HG02973 (cell line): ENCODE data around the gene OSBPL7.

Experiments used
- ATAC-seq: cut with Tn5 transposase; IDR thresholded peaks from one replicate; pipeline ENCODE4 v1.9.1; 2021; ENCODE audit warnings: moderate library complexity; ENCODE audit not compliant: unreplicated experiment

OSBPL7 gene

GRCh38 chr17:47808036-47808829 lies 13.4 kb downstream of the OSBPL7 start:
- no peak for ATAC-seq

GRCh38 chr17:47807421-47807820 lies 14.2 kb downstream of the OSBPL7 start:
- no peak for ATAC-seq

- ATAC-seq: no peak
Observed at GRCh38 chr17:47806913-47807255, 14.7 kb downstream of the OSBPL7 start.

DNA sequence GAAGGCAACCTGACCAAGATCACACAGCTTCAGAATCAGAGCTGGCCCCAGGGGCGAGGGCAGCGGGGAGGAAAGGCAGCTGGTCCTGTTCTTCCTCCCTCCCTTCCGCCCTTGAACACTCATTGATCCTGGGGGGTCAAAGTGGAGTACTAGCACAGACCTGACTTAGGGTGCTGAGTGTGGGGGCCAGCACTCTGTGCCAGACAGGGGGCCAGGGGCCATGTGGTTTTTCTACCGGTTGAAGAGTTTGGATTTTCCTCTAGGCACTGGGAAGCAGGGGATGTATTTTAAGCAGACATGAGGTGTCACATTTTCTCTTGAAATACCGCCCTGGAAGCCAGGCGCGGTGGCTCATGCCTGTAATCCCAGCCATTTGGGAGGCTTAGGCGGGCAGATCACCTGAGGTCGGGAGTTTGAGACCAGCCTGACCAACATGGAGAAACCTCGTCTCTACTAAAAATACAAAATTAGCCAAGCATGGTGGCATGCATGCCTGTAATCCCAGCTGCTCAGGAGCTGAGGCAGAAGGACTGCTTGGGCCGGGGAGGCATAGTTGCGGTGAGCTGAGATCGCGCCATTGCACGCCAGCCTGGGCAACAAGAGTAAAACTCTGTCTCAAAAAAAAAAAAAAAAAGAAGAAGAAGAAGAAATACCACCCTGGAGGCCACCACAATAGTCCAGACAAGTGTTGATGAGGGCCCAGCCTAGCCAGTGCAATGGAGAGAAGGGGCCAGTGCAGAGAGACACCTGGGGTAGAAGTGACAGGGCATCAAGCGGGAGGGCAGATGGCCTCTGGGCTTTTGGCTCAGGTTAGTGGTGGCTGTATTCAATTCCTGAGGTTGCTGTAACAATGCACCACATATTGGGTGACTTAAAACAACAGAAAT lies 15.3 kb downstream of the OSBPL7 start:
- ATAC-seq: no peak

DNA sequence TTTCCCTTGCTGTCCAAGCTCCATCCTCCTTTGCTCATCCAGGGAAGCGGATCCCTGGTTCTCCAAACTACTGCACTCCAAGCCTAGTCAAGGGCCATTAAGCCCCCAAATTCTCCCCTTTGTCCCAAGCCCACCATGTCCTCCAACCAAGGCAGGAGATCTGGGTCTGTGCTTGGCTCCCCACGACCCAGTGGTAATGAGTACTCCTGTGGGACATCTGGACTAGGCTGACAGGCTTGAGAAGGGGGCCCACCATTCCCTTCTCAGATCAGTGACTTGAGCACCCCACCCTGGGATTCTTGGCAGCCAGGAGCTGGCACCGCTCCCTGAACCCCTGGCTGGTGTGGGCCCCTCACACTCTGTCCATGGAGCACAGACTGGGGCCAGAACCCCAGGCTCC lies 17.1 kb downstream of the OSBPL7 start:
- no peak for ATAC-seq

GRCh38 chr17:47803751-47804150 lies 17.8 kb downstream of the OSBPL7 start:
- ATAC-seq: no peak

DNA sequence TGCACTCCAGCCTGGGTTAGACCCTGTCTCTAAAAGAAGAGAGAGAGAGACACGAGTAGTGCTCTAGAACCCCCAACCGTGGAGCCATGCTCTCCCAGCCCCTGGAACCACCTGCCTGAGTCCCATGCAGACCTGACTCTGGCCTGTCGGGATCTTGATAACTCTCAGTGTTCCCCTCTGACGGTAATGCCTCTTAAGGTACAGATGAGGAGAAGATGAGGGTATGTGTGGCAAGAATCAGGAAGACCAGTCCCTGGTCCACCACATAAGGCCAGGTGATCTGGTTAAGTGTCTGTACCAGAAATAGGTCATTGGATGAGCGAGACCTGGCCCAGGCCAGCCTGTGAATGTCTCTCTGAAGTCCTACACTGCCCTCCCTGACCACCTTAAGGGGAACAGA lies 18.4 kb downstream of the OSBPL7 start:
- no peak for ATAC-seq

DNA sequence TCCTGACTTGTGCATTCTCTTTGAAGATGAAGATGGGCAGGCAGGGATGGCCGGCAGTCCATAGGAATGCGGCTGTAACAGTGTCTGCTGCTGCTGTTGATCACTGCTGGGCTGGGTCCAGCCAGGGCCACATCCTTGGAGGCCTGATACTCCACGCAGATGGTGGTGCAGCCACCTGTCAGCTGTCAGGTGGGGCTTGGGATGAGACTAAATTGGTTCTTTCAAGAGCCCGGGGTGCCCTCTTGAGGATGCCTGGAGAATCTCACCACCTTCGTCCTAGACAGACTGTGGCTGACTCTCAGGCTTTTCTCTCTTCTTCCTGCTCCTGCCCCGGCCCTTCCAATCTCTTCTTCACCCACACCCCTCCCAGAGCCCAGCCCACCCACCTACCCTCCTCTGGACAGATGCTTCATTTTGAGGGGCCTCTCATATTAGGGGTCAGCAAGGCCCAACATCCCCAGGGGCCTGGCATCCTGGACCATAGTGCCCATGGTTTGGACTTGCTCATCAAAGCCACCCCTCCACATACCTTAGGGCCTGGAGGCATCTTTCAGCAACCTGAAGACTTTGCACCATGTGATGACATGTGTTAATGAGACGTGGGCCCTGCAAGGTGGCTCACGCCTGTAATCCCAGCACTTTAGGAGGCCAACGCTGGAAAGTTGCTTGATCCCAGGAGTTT lies 19.1 kb downstream of the OSBPL7 start:
- ATAC-seq: no peak

- ATAC-seq: no peak
Observed at GRCh38 chr17:47801906-47802305, 19.7 kb downstream of the OSBPL7 start.

- ATAC-seq: no peak
Observed at GRCh38 chr17:47801176-47801765, 20.3 kb downstream of the OSBPL7 start.

GRCh38 chr17:47800686-47801085 lies 20.9 kb downstream of the OSBPL7 start:
- no peak for ATAC-seq

GRCh38 chr17:47797797-47798196 lies 23.8 kb downstream of the OSBPL7 start:
- ATAC-seq: no peak

DNA sequence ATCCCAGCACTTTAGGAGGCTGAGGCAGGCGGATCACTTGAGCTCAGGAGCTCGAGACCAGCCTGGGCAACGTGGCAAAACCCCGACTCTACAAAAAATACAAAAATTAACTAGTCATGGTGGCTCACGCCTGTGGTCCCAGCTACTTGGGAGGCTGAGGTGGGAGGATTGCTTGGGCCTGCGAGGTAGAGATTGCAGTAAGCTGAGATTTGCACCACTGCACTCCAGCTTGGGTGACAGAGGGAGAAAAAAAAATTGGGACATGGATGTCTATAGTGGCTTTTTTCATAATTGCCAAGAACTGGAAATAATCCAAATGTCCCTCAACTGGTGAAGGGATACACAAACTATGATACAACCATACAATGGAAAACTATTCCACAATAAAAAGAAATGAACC lies 28.6 kb downstream of the OSBPL7 start:
- no peak for ATAC-seq

- no peak for ATAC-seq
Observed at GRCh38 chr17:47792457-47792856, 29.1 kb downstream of the OSBPL7 start.

DNA sequence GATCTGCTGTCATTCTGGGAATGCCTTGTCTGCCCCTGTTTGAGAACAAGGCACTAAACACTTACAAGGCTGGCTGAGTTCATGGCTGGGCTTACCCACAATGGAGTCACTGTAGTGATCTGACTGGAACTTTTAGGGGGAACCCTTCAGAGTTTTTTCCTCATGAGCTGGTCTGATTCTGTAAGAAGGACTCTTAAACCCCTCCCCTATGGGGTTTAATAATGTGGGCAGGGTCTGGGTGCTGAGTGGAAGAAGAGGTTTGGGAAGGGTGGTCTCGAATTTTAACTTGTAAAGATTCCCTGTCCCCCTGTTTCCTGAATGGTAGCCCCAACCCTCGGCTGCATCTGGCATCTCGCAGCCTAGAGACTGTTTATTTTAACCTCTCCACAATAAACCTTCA lies 30.6 kb downstream of the OSBPL7 start:
- no peak for ATAC-seq

- ATAC-seq: no peak
Observed at GRCh38 chr17:47789611-47790561, 31.7 kb downstream of the OSBPL7 start.

DNA sequence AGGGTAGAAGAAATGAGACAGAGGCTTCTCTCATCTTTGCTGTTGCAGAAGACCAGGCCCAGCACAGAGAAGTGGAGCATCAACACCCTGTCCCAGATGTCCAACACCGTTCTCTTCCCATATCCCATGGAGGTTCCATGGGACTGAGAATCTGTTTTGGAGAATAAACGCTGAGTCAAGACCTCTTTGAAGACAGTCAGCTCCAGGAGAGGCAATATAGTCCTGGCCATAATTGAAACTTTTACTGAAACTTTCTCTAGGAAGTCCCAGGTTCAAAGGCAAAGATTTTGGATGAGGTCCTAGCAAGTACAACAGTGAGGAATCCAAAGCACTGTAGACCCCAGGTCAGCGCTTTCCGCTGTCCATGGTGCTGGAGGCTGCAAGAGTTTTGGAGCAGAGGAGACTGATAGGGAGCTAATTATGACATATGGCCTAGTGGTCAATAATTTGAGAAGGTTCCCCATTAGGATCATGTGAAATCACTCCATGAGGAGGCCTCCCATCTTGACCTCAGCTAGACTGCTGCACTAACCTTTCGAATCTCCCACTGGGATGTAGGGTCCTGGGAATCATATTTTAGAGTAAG lies 36.0 kb downstream of the OSBPL7 start:
- no peak for ATAC-seq

DNA sequence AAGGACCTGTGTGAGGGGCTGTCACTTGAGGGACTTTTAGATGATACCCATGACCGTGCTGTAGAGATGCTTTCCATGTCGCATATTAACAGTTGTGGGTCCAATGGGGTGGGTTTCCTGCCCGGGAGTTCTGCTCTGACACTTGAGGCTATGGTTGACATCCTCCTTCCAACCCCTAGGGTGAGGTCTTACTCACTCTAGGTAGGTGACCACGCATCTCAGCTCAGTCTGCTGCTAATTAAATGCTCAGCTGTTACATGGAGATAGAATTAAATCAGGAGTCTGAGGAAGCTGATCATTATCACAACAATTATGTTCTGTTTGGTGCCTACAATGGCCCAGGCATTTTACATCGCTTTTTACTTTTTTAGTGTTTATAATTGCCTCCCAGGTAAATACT lies 40.2 kb downstream of the OSBPL7 start:
- ATAC-seq: no peak

- ATAC-seq: no peak
Observed at GRCh38 chr17:47778184-47778635, 43.4 kb downstream of the OSBPL7 start.
